Measurements from ENCODE around the gene CFAP100.

- TF ChIP-seq CTCF (IDR thresholded peaks at IDR 0.05; ENCODE audit: low read depth, low read length) (no peak), EZH2phosphoT487 (IDR thresholded peaks at IDR 0.05; ENCODE audit: low read depth) (no peak)
Measured at GRCh38 chr3:126421573-126422119, 26.9 kb downstream of the CFAP100 start.
